Measurements from ENCODE around the gene LRP6.

The LRP6 gene

GRCh38 chr12:12214201-12214600 lies 52.6 kb downstream of the LRP6 start:
- no peak for DNase-seq

- DNase-seq, result no peak
These were observed 54.1 kb downstream of the LRP6 start for GRCh38 chr12:12212769-12213168.

- DNase-seq, result no peak
These were observed 55.9 kb downstream of the LRP6 start for GRCh38 chr12:12210983-12211382.

- no peak for DNase-seq
These were observed 56.4 kb downstream of the LRP6 start for GRCh38 chr12:12210416-12210815.

- no peak for DNase-seq
These were observed 57.2 kb downstream of the LRP6 start for GRCh38 chr12:12209675-12210074.

GRCh38 chr12:12209043-12209442 lies 57.8 kb downstream of the LRP6 start:
- no peak for DNase-seq

- no peak for DNase-seq
These were observed 59.1 kb downstream of the LRP6 start for GRCh38 chr12:12207746-12208145.

GRCh38 chr12:12206776-12207388 lies 60.0 kb downstream of the LRP6 start:
- no peak for DNase-seq

- no peak for DNase-seq
These were observed 64.1 kb downstream of the LRP6 start for GRCh38 chr12:12202747-12203146.

GRCh38 chr12:12202105-12202504 lies 64.7 kb downstream of the LRP6 start:
- no peak for DNase-seq

- DNase-seq, result no peak
These were observed 65.5 kb downstream of the LRP6 start for GRCh38 chr12:12201274-12201758.

GRCh38 chr12:12200363-12200762 lies 66.5 kb downstream of the LRP6 start:
- DNase-seq, result no peak

- DNase-seq, result no peak
These were observed 68.7 kb downstream of the LRP6 start for GRCh38 chr12:12198124-12198523.

- no peak for DNase-seq
These were observed 69.7 kb downstream of the LRP6 start for GRCh38 chr12:12197128-12197527.

- no peak for DNase-seq
These were observed 71.3 kb downstream of the LRP6 start for GRCh38 chr12:12195516-12195915.

GRCh38 chr12:12195081-12195480 lies 71.8 kb downstream of the LRP6 start:
- no peak for DNase-seq

GRCh38 chr12:12194206-12194605 lies 72.6 kb downstream of the LRP6 start:
- no peak for DNase-seq

GRCh38 chr12:12191008-12191407 lies 75.8 kb downstream of the LRP6 start:
- DNase-seq, result peak; percentile 85

- DNase-seq, result peak; percentile 54
These were observed 76.6 kb downstream of the LRP6 start for GRCh38 chr12:12190087-12190809.

- no peak for DNase-seq
These were observed 81.4 kb downstream of the LRP6 start for GRCh38 chr12:12185414-12185813.

- peak; percentile 93 for DNase-seq
These were observed 84.0 kb downstream of the LRP6 start for GRCh38 chr12:12182703-12183365.

GRCh38 chr12:12181511-12181910 lies 85.3 kb downstream of the LRP6 start:
- no peak for DNase-seq

- no peak for DNase-seq
These were observed 86.3 kb downstream of the LRP6 start for GRCh38 chr12:12180575-12180974.

- DNase-seq, result no peak
These were observed 86.7 kb downstream of the LRP6 start for GRCh38 chr12:12180136-12180535.
